ENCODE results near the gene CCDC171.

Gene CCDC171

GRCh38 chr9:15738011-15738410 lies 185.2 kb downstream of the CCDC171 start:
- Histone ChIP-seq H3K9me3 (ENCODE audit: control insufficient read depth, low read length) (no peaks in the 10 kb centered on the region), H3K4me3 (ENCODE audit: insufficient read depth, low read depth, low read length, poor library complexity, severe bottlenecking) (no peak overlapping the region), H3K27me3 (replicated peaks; ENCODE audit: control insufficient read depth, insufficient read depth, low read length, poor library complexity, severe bottlenecking) (no peaks in the 10 kb centered on the region), H3K4me1 (ENCODE audit: control insufficient read depth, insufficient read depth, low read length, poor library complexity, severe bottlenecking) (no peaks in the 10 kb centered on the region), H3K36me3 (ENCODE audit: control insufficient read depth, insufficient read depth, low read length) (no peaks in the 10 kb centered on the region), H3K27ac (ENCODE audit: insufficient read depth, low read length, poor library complexity, severe bottlenecking) (no peak overlapping the region)
- DNase-seq, result no peak

DNA sequence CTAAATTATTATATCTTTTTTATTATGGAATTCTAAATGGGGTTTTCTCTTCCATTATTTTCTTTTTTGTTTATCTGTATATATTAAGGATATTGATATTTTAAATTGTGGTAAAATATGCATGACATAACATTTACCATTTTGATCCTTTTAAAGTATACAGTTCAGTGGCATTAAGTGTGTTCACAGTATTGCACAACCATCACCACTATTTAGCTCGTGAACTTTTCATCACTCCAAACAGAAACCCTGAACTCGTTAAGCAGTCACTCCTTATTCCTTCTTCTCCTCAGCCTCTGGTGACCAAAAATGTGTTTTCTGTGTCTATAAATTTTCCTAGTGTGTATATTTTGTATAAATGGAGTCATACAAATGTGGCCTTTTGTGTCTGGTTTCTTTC lies 188.2 kb downstream of the CCDC171 start:
- no peak for DNase-seq
- Histone ChIP-seq H3K4me1 (ENCODE audit: control insufficient read depth, insufficient read depth, low read length, poor library complexity, severe bottlenecking) (no peaks in the 10 kb centered on the region), H3K27ac (ENCODE audit: insufficient read depth, low read length, poor library complexity, severe bottlenecking) (no peak overlapping the region), H3K36me3 (ENCODE audit: control insufficient read depth, insufficient read depth, low read length) (no peaks in the 10 kb centered on the region), H3K4me3 (ENCODE audit: insufficient read depth, low read depth, low read length, poor library complexity, severe bottlenecking) (no peak overlapping the region), H3K27me3 (replicated peaks; ENCODE audit: control insufficient read depth, insufficient read depth, low read length, poor library complexity, severe bottlenecking) (no peaks in the 10 kb centered on the region), H3K9me3 (ENCODE audit: control insufficient read depth, low read length) (no peaks in the 10 kb centered on the region)

DNA sequence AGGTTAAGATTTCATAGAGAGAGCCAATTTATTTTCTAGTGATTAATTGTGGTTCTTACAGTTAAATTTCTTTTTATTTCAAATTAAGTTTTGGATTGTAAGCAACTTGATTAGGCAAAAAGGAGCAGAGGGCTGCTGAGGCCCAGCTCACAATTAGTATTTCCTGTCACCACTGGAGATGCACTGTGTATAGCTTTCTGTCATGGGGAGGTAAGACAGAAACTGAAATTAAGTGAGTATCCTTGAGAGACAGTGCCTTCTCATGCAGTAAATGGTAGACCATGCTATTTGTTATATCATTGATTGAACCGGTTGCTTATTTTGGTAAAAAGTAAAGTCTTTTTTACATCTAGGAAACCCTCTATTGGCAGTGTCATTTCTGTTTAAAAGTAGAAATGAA lies 190.7 kb downstream of the CCDC171 start:
- H3K27me3 ChIP-seq (replicated peaks; ENCODE audit: control insufficient read depth, insufficient read depth, low read length, poor library complexity, severe bottlenecking), result no peaks in the 10 kb centered on the region
- H3K9me3 ChIP-seq (ENCODE audit: control insufficient read depth, low read length), result no peaks in the 10 kb centered on the region
- H3K27ac ChIP-seq (ENCODE audit: insufficient read depth, low read length, poor library complexity, severe bottlenecking), result no peak overlapping the region
- no peak overlapping the region for H3K4me3 ChIP-seq (ENCODE audit: insufficient read depth, low read depth, low read length, poor library complexity, severe bottlenecking)
- H3K36me3 ChIP-seq (ENCODE audit: control insufficient read depth, insufficient read depth, low read length), result no peaks in the 10 kb centered on the region
- no peaks in the 10 kb centered on the region for H3K4me1 ChIP-seq (ENCODE audit: control insufficient read depth, insufficient read depth, low read length, poor library complexity, severe bottlenecking)
- no peak for DNase-seq

GRCh38 chr9:15744196-15744595 lies 191.4 kb downstream of the CCDC171 start:
- no peak for DNase-seq
- Histone ChIP-seq H3K9me3 (ENCODE audit: control insufficient read depth, low read length) (no peaks in the 10 kb centered on the region), H3K4me3 (ENCODE audit: insufficient read depth, low read depth, low read length, poor library complexity, severe bottlenecking) (no peak overlapping the region), H3K27ac (ENCODE audit: insufficient read depth, low read length, poor library complexity, severe bottlenecking) (no peak overlapping the region), H3K27me3 (replicated peaks; ENCODE audit: control insufficient read depth, insufficient read depth, low read length, poor library complexity, severe bottlenecking) (no peaks in the 10 kb centered on the region), H3K4me1 (ENCODE audit: control insufficient read depth, insufficient read depth, low read length, poor library complexity, severe bottlenecking) (no peaks in the 10 kb centered on the region), H3K36me3 (ENCODE audit: control insufficient read depth, insufficient read depth, low read length) (no peaks in the 10 kb centered on the region)

DNA sequence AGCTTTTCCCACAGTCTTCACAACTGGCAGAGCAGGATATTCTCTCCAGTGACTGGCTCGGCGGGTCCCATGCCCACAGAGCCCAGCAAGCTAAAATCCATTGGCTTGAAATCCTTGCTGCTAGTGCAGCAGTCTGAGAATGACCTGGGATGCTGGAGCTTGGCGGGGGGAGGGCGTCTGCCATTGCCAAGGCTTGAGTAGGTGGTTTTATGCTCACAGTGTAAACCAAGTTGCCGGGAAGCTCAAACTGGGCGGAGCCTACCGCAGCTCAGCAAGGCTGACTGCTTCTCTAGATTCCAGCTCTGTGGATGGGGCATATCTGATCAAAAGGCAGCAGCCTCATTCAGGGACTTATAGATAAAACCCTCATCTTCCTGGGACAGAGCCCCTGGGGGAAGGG lies 194.1 kb downstream of the CCDC171 start:
- Histone ChIP-seq H3K27ac (ENCODE audit: insufficient read depth, low read length, poor library complexity, severe bottlenecking) (no peak overlapping the region), H3K4me1 (ENCODE audit: control insufficient read depth, insufficient read depth, low read length, poor library complexity, severe bottlenecking) (no peaks in the 10 kb centered on the region), H3K36me3 (ENCODE audit: control insufficient read depth, insufficient read depth, low read length) (no peaks in the 10 kb centered on the region), H3K9me3 (ENCODE audit: control insufficient read depth, low read length) (no peaks in the 10 kb centered on the region), H3K4me3 (ENCODE audit: insufficient read depth, low read depth, low read length, poor library complexity, severe bottlenecking) (no peak overlapping the region), H3K27me3 (replicated peaks; ENCODE audit: control insufficient read depth, insufficient read depth, low read length, poor library complexity, severe bottlenecking) (no peaks in the 10 kb centered on the region)
- DNase-seq, result no peak

- H3K36me3 ChIP-seq (ENCODE audit: control insufficient read depth, insufficient read depth, low read length), result no peaks in the 10 kb centered on the region
- no peak for DNase-seq
Measured at GRCh38 chr9:15755660-15756059, 202.8 kb downstream of the CCDC171 start.

DNA sequence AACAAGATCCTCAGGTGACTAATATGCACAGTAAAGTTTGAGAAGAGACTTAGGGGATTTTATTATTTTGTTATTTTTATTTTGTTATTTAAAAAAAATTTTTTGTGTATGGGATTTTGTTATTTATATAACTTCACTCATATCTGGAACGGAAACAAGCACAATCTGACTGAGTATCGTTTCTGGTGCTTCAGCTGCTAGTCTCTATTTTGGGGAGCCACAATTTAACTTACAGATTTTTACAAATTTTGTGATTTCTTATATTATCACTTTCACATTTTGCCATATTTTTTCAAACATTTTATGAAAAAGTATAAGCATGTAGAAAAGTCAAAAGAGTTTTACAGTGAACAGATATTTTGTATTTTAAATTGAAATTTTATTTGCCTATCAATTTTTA lies 208.7 kb downstream of the CCDC171 start:
- Histone ChIP-seq H3K36me3 (ENCODE audit: control insufficient read depth, insufficient read depth, low read length) (no peaks in the 10 kb centered on the region), H3K9me3 (ENCODE audit: control insufficient read depth, low read length) (no peaks in the 10 kb centered on the region), H3K27ac (ENCODE audit: insufficient read depth, low read length, poor library complexity, severe bottlenecking) (no peak overlapping the region), H3K27me3 (replicated peaks; ENCODE audit: control insufficient read depth, insufficient read depth, low read length, poor library complexity, severe bottlenecking) (no peaks in the 10 kb centered on the region), H3K4me3 (ENCODE audit: insufficient read depth, low read depth, low read length, poor library complexity, severe bottlenecking) (no peak overlapping the region), H3K4me1 (ENCODE audit: control insufficient read depth, insufficient read depth, low read length, poor library complexity, severe bottlenecking) (no peaks in the 10 kb centered on the region)
- DNase-seq, result no peak

More at GRCh38 chr9:15755660-15756059, 202.8 kb downstream of the CCDC171 start:
- no peaks in the 10 kb centered on the region for H3K27me3 ChIP-seq (replicated peaks; ENCODE audit: control insufficient read depth, insufficient read depth, low read length, poor library complexity, severe bottlenecking)
- H3K27ac ChIP-seq (ENCODE audit: insufficient read depth, low read length, poor library complexity, severe bottlenecking), result no peak overlapping the region
- no peaks in the 10 kb centered on the region for H3K4me1 ChIP-seq (ENCODE audit: control insufficient read depth, insufficient read depth, low read length, poor library complexity, severe bottlenecking)
- H3K4me3 ChIP-seq (ENCODE audit: insufficient read depth, low read depth, low read length, poor library complexity, severe bottlenecking), result no peak overlapping the region
- no peaks in the 10 kb centered on the region for H3K9me3 ChIP-seq (ENCODE audit: control insufficient read depth, low read length)

DNA sequence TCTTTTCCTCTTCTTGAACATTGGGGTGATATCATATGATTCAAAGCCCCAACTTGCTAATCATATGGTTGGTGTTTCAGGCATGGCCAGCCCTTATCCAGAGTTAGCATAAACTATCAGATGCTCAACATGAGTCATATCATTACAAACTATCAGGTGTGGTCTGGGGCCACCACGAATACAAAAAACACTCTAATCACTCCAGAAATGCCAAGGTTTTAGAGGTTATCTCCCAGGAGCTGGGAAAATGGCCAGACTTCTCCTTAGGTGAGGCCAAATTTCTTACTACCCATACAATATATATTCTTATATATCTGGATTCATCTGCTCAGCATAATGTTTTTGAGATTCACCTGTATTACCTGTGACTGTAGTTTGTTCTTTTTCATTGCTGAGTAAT lies 210.5 kb downstream of the CCDC171 start:
- H3K9me3 ChIP-seq (ENCODE audit: control insufficient read depth, low read length), result no peaks in the 10 kb centered on the region
- no peaks in the 10 kb centered on the region for H3K36me3 ChIP-seq (ENCODE audit: control insufficient read depth, insufficient read depth, low read length)
- H3K4me3 ChIP-seq (ENCODE audit: insufficient read depth, low read depth, low read length, poor library complexity, severe bottlenecking), result no peak overlapping the region
- H3K27ac ChIP-seq (ENCODE audit: insufficient read depth, low read length, poor library complexity, severe bottlenecking), result no peak overlapping the region
- no peak for DNase-seq
- no peaks in the 10 kb centered on the region for H3K4me1 ChIP-seq (ENCODE audit: control insufficient read depth, insufficient read depth, low read length, poor library complexity, severe bottlenecking)
- H3K27me3 ChIP-seq (replicated peaks; ENCODE audit: control insufficient read depth, insufficient read depth, low read length, poor library complexity, severe bottlenecking), result no peaks in the 10 kb centered on the region

GRCh38 chr9:15764131-15764530 lies 211.3 kb downstream of the CCDC171 start:
- no peak for DNase-seq
- Histone ChIP-seq H3K36me3 (ENCODE audit: control insufficient read depth, insufficient read depth, low read length) (no peaks in the 10 kb centered on the region), H3K4me3 (ENCODE audit: insufficient read depth, low read depth, low read length, poor library complexity, severe bottlenecking) (no peak overlapping the region), H3K27ac (ENCODE audit: insufficient read depth, low read length, poor library complexity, severe bottlenecking) (no peak overlapping the region), H3K9me3 (ENCODE audit: control insufficient read depth, low read length) (no peaks in the 10 kb centered on the region), H3K27me3 (replicated peaks; ENCODE audit: control insufficient read depth, insufficient read depth, low read length, poor library complexity, severe bottlenecking) (no peaks in the 10 kb centered on the region), H3K4me1 (ENCODE audit: control insufficient read depth, insufficient read depth, low read length, poor library complexity, severe bottlenecking) (no peaks in the 10 kb centered on the region)

GRCh38 chr9:15769547-15769946 lies 216.7 kb downstream of the CCDC171 start:
- DNase-seq, result no peak
- H3K27ac ChIP-seq (ENCODE audit: insufficient read depth, low read length, poor library complexity, severe bottlenecking), result no peak overlapping the region
- no peak overlapping the region for H3K4me3 ChIP-seq (ENCODE audit: insufficient read depth, low read depth, low read length, poor library complexity, severe bottlenecking)
- no peaks in the 10 kb centered on the region for H3K9me3 ChIP-seq (ENCODE audit: control insufficient read depth, low read length)
- H3K36me3 ChIP-seq (ENCODE audit: control insufficient read depth, insufficient read depth, low read length), result no peaks in the 10 kb centered on the region
- H3K27me3 ChIP-seq (replicated peaks; ENCODE audit: control insufficient read depth, insufficient read depth, low read length, poor library complexity, severe bottlenecking), result no peaks in the 10 kb centered on the region
- H3K4me1 ChIP-seq (ENCODE audit: control insufficient read depth, insufficient read depth, low read length, poor library complexity, severe bottlenecking), result no peaks in the 10 kb centered on the region

DNA sequence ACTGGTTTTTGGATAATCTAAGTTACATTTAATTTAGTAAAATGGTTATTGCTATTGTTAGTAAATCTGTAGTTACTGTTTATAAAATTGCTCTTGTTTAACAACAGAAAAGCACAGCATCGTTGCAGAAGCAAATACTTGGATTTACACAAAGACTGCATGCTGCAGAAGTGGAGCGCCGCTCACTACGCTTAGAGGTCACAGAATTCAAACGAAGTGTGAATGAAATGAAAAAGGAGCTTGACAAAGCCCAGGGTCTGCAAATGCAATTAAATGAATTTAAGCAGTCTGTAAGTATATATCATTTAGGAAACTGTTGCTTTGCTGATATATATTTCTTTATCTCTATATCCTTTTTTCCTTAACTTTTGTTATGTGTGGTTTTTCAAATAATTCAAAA lies 226.0 kb downstream of the CCDC171 start:
- no peak for DNase-seq
- Histone ChIP-seq H3K27me3 (replicated peaks; ENCODE audit: control insufficient read depth, insufficient read depth, low read length, poor library complexity, severe bottlenecking) (no peaks in the 10 kb centered on the region), H3K27ac (ENCODE audit: insufficient read depth, low read length, poor library complexity, severe bottlenecking) (no peak overlapping the region), H3K36me3 (ENCODE audit: control insufficient read depth, insufficient read depth, low read length) (no peaks in the 10 kb centered on the region), H3K4me3 (ENCODE audit: insufficient read depth, low read depth, low read length, poor library complexity, severe bottlenecking) (no peak overlapping the region), H3K4me1 (ENCODE audit: control insufficient read depth, insufficient read depth, low read length, poor library complexity, severe bottlenecking) (no peaks in the 10 kb centered on the region), H3K9me3 (ENCODE audit: control insufficient read depth, low read length) (no peaks in the 10 kb centered on the region)

Data from effector memory CD4-positive, alpha-beta T cell (primary cell).